HCT116 (cell line): ENCODE results near the gene LIMS2. TPM values are rescaled to one million over a fixed set of nuclear protein-coding genes. Genes with fewer than 3 reads are reported as not detected.
A peak's percentile ranks its signal among the peaks of the same experiment; 100 is the strongest.

ENCODE experiments used
- ATAC-seq: fragments of 200-7000 bp; cut with Tn5 transposase; 2 replicates; pipeline ENCODE4 v1.9.1; 2020; ENCODE audit warnings: mild to moderate bottlenecking, moderate library complexity
- BruUV-seq: library from RNA; stranded (reverse); fragments of 400-500 nt; replicated peaks from 2 replicates; lab custom pipeline; 2021; lab: Mats Ljungman, UMichigan
- CTCF ChIA-PET: fragments of 300-600 bp; sonication (Branson Sonifier 250); formaldehyde crosslinking; loops from one replicate; lab custom pipeline; 2021; ENCODE audit warnings: antibody characterized with exemption; lab: Charles Lee
- POLR2A ChIA-PET: fragments of 300-600, 350-600 bp; sonication (Branson Sonifier 250); formaldehyde crosslinking; loops from one replicate; lab custom pipeline; 2021; ENCODE audit warnings: antibody characterized with exemption; lab: Charles Lee
- RAD21 ChIA-PET, 2 experiments: fragments of 300-600 bp; sonication (Branson Sonifier 250); formaldehyde crosslinking; loops; one replicate each; lab custom pipeline; 2023; ENCODE audit warnings: low total read pairs in 2 of 2; ENCODE audit not compliant: uncharacterized antibody in 2 of 2, unreplicated experiment in 2 of 2, low non-redundant PET in 1 of 2; lab: Charles Lee
- DNase-seq: peaks from one replicate; pipeline ENCODE4 v3.0.0-alpha.2; 2010; ENCODE audit warnings: low read depth, low spot score
- H2AFZ ChIP-seq: fragments of 200-600 bp; shearing (Covaris generic), sonication (generic); 2 replicates; pipeline ENCODE4 v1.6.1; 2017; ENCODE audit warnings: low read depth, mixed run types, mixed read lengths, antibody characterized with exemption, low read length; ENCODE audit not compliant: poor library complexity, severe bottlenecking
- H3K27ac ChIP-seq: 2 replicates; pipeline ENCODE4 v1.5.1; 2012; ENCODE audit warnings: low read depth, low read length
- H3K27me3 ChIP-seq: fragments of 200-600 bp; sonication (generic); 2 replicates; pipeline ENCODE4 v1.6.1; 2016; ENCODE audit warnings: mixed run types, low read length, mixed read lengths; ENCODE audit not compliant: insufficient read depth
- H3K36me3 ChIP-seq, 2 experiments: fragments of 200-500 bp in 1 of 2; fragments of 200-600 bp in 1 of 2; sonication (Bioruptor generic) in 1 of 2; sonication (generic) in 1 of 2; 2 replicates each; pipeline versions ENCODE4 v1.5.1 to v1.6.1; 2014 to 2016; ENCODE audit warnings: low read length in 2 of 2, inconsistent platforms in 1 of 2, mixed read lengths in 1 of 2, mixed run types in 1 of 2; ENCODE audit not compliant: insufficient read depth in 2 of 2, control insufficient read depth in 1 of 2
- H3K4me1 ChIP-seq, 2 experiments: fragments of 200-600 bp in 1 of 2; sonication (generic) in 1 of 2; 2 replicates each; pipeline versions ENCODE4 v1.5.1 to v1.6.1; 2012 to 2017; ENCODE audit warnings: low read length in 2 of 2, inconsistent platforms in 1 of 2, mild to moderate bottlenecking in 1 of 2, mixed read lengths in 1 of 2, mixed run types in 1 of 2, moderate library complexity in 1 of 2; ENCODE audit not compliant: insufficient read depth in 2 of 2, control insufficient read depth in 1 of 2
- H3K4me2 ChIP-seq: fragments of 200-600 bp; sonication (generic); 2 replicates; pipeline ENCODE4 v1.6.1; 2017; ENCODE audit warnings: mixed run types, low read length, mixed read lengths
- H3K4me3 ChIP-seq, 2 experiments: fragments of 200-600 bp in 1 of 2; sonication (generic) in 1 of 2; replicated peaks in 1 of 2; 2 replicates each; pipeline ENCODE4 v1.5.1; 2011 to 2016; ENCODE audit warnings: low read length in 2 of 2, control low read depth in 1 of 2, low read depth in 1 of 2, mild to moderate bottlenecking in 1 of 2, mixed read lengths in 1 of 2, mixed run types in 1 of 2
- H3K79me2 ChIP-seq: fragments of 200-600 bp; sonication (generic); 2 replicates; pipeline ENCODE4 v1.6.1; 2017; ENCODE audit warnings: mild to moderate bottlenecking, mixed run types, low read length, moderate library complexity, mixed read lengths; ENCODE audit not compliant: insufficient read depth
- H3K9ac ChIP-seq: fragments of 200-600 bp; sonication (generic); 2 replicates; pipeline ENCODE4 v1.6.1; 2016; ENCODE audit warnings: low read length, mixed read lengths
- H3K9me2 ChIP-seq: fragments of 200-600 bp; sonication (generic), shearing (Covaris generic); 2 replicates; pipeline ENCODE4 v1.6.1; 2017; ENCODE audit warnings: mixed run types, mild to moderate bottlenecking, moderate library complexity; ENCODE audit not compliant: insufficient read depth
- H3K9me3 ChIP-seq, 2 experiments: fragments of 200-500 bp in 1 of 2; fragments of 200-600 bp in 1 of 2; sonication (Bioruptor generic) in 1 of 2; sonication (generic) in 1 of 2; 2 replicates each; pipeline ENCODE4 v1.6.1; 2014 to 2017; ENCODE audit warnings: low read length in 2 of 2, mixed read lengths in 2 of 2, inconsistent platforms in 1 of 2, low read depth in 1 of 2, mild to moderate bottlenecking in 1 of 2, mixed run types in 1 of 2, moderate library complexity in 1 of 2; ENCODE audit not compliant: control insufficient read depth in 1 of 2, insufficient read depth in 1 of 2
- H4K20me1 ChIP-seq: fragments of 200-600 bp; sonication (generic), shearing (Covaris generic); 2 replicates; pipeline ENCODE4 v1.6.1; 2017; ENCODE audit warnings: mixed run types, mild to moderate bottlenecking, moderate library complexity; ENCODE audit not compliant: insufficient read depth
- CBX3 ChIP-seq: IDR thresholded peaks from 2 replicates; pipeline ENCODE4 v1.6.1; 2012; ENCODE audit warnings: low read depth
- EGR1 ChIP-seq: IDR thresholded peaks from 2 replicates; pipeline ENCODE4 v1.6.1; 2012; ENCODE audit warnings: low read depth
- EZH2phosphoT487 ChIP-seq: fragments of 200-600 bp; IDR thresholded peaks from 2 replicates; pipeline ENCODE4 v1.6.1; 2018; ENCODE audit warnings: antibody characterized with exemption, borderline replicate concordance
- JUND ChIP-seq: IDR thresholded peaks from 2 replicates; pipeline ENCODE4 v1.6.1; 2012
- POLR2A ChIP-seq: IDR thresholded peaks from 2 replicates; pipeline ENCODE4 v1.7.0; 2011; ENCODE audit warnings: borderline replicate concordance; ENCODE audit not compliant: insufficient read depth, insufficient read length; ENCODE audit errors: extremely low read depth
- POLR2AphosphoS5 ChIP-seq: IDR thresholded peaks from 2 replicates; pipeline ENCODE4 v1.6.1; 2011; ENCODE audit warnings: mild to moderate bottlenecking, low read depth, low read length, moderate library complexity
- RAD21 ChIP-seq: IDR thresholded peaks from 2 replicates; pipeline ENCODE4 v1.6.1; 2012; ENCODE audit warnings: low read depth, mild to moderate bottlenecking
- SIN3A ChIP-seq: IDR thresholded peaks from 2 replicates; pipeline ENCODE4 v1.6.1; 2012; ENCODE audit warnings: low read depth
- SP1 ChIP-seq: IDR thresholded peaks from 2 replicates; pipeline ENCODE4 v1.6.1; 2012; ENCODE audit warnings: low read depth
- SRF ChIP-seq: IDR thresholded peaks from 2 replicates; pipeline ENCODE4 v1.6.1; 2012; ENCODE audit warnings: low read depth
- YY1 ChIP-seq: IDR thresholded peaks from 2 replicates; pipeline ENCODE4 v1.6.1; 2011; ENCODE audit warnings: low read length, low read depth, moderate library complexity, mild to moderate bottlenecking; ENCODE audit not compliant: insufficient replicate concordance; ENCODE audit errors: extremely low read depth
- ZBTB33 ChIP-seq: IDR thresholded peaks from 2 replicates; pipeline ENCODE4 v1.6.1; 2011; ENCODE audit warnings: mild to moderate bottlenecking, low read length, moderate library complexity; ENCODE audit not compliant: insufficient replicate concordance; ENCODE audit errors: extremely low read depth
- ZFX ChIP-seq: fragments of 450-650 bp; IDR thresholded peaks from 2 replicates; pipeline ENCODE4 v1.6.1; 2017
- ZNF274 ChIP-seq: fragments of 200-500 bp; sonication (Bioruptor generic); IDR thresholded peaks from 2 replicates; pipeline ENCODE4 v1.6.1; 2014; ENCODE audit warnings: mild to moderate bottlenecking, low read depth, low read length, inconsistent platforms
- intact Hi-C: fragments of 100-400 bp; cut with micrococcal nuclease; formaldehyde crosslinking; loops from 2 replicates; pipeline ENCODE4 v1.10.0; 2022
- total RNA-seq: library from RNA; stranded (reverse); gene quantifications from one replicate; pipeline ENCODE4 v1.2.1, GENCODE V29; 2021; ENCODE audit not compliant: unreplicated experiment
- TF ChIP-seq, protein P1 (sequence below), 3 experiments: fragments of 200-600 bp in 1 of 3; sonication (generic) in 1 of 3; IDR thresholded peaks in 2 of 3; conservative IDR thresholded peaks in 1 of 3; 2 replicates each; pipeline ENCODE4 v1.5.1; 2012 to 2017; ENCODE audit warnings: low read depth in 2 of 3, low read length in 2 of 3, antibody characterized with exemption in 1 of 3, borderline replicate concordance in 1 of 3, control low read depth in 1 of 3, mild to moderate bottlenecking in 1 of 3, mixed read lengths in 1 of 3, mixed run types in 1 of 3, moderate library complexity in 1 of 3; ENCODE audit not compliant: insufficient read depth in 1 of 3

LIMS2 gene
- total RNA-seq, 1 experiment from 2014 or later, result 3.7 TPM

DNA sequence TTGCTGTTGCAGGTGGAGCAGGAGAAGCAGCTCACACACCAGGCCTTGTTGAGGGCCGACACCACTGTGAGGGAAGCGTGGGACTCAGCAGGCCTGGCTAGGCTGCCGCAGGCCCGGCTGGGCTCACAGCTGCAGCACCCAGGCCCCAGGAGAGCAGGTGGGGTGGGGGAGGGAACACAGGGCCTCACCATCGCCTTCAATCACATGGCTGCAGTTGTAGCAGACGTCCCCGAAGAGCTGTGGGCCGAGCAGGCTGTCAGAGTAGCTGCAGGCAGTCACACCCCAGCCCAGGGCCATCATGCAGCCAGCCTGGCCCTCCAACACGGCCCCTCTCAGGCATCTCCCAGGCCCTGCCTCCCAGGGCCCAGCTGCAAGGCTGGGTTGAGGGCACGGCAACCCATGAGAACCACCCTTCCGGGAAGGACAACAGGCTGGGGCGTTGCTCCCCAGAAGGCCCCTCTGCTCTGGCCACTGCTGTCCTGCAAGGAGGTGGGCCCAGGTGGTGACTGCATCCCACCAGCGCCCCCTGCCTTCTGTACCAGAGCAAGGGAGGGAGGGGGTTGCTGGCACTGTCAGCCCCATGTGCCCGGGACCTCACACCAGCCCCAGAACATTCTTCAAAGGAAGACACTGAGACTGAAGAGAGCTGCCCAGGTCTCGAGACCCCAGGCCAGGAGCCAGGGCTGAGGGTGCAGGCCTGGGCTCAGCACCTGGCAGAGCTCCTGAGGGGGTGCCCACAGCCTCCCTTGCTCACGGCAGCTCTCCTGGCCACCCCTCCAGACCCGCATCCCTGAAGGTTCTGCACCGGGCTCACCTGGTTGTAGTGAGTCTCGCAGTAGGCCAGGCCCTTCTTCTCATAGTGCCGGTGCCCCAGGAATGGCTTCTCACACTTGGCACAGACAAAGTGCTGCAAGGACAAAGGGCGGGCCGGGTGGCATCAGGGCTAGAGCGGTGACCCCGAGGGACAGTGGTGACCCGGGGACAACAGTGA lies 35.0 kb downstream of the LIMS2 start:
- H3K79me2 ChIP-seq, result no peaks in the 10 kb centered on the region
- H3K9me3 ChIP-seq, result no peaks in the 10 kb centered on the region
- no peak overlapping the region for H3K4me3 ChIP-seq
- H3K4me2 ChIP-seq, result no peak overlapping the region
- no peaks in the 10 kb centered on the region for H4K20me1 ChIP-seq
- TF ChIP-seq, protein P1, sequence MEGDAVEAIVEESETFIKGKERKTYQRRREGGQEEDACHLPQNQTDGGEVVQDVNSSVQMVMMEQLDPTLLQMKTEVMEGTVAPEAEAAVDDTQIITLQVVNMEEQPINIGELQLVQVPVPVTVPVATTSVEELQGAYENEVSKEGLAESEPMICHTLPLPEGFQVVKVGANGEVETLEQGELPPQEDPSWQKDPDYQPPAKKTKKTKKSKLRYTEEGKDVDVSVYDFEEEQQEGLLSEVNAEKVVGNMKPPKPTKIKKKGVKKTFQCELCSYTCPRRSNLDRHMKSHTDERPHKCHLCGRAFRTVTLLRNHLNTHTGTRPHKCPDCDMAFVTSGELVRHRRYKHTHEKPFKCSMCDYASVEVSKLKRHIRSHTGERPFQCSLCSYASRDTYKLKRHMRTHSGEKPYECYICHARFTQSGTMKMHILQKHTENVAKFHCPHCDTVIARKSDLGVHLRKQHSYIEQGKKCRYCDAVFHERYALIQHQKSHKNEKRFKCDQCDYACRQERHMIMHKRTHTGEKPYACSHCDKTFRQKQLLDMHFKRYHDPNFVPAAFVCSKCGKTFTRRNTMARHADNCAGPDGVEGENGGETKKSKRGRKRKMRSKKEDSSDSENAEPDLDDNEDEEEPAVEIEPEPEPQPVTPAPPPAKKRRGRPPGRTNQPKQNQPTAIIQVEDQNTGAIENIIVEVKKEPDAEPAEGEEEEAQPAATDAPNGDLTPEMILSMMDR (IDR thresholded peaks at IDR 0.05 in 2 of 3, conservative IDR thresholded peaks at IDR 0.05 in 1 of 3; ENCODE audit: borderline replicate concordance in 1 of 3, insufficient read depth in 1 of 3, low read depth in 2 of 3, low read length in 2 of 3), result peak in 2 of 3 experiments; percentile 49 to 53; a peak in 4 of 6 replicates
- no peak for TF ChIP-seq SRF
- peaks cover 8 to 19% of the 10 kb centered on the region in 2 experiments for H3K4me1 ChIP-seq
- no peak overlapping the region for H3K9ac ChIP-seq
- no peaks in the 10 kb centered on the region for H3K27me3 ChIP-seq
- no TSS peak for BruUV-seq
- H3K27ac ChIP-seq, result no peak overlapping the region
- CTCF ChIA-PET, result interaction anchor here (1.2 kb wide), 1 partner anchor 444 kb away, joined by 3 read pairs; no protein-coding TSS in a partner anchor
- DNase-seq, result no peak
- H3K36me3 ChIP-seq, result no peaks in the 10 kb centered on the region
- ATAC-seq, result peak; percentile 45
- H2AFZ ChIP-seq, result no peak overlapping the region
- POLR2A ChIA-PET, result no interaction called here
- no peaks in the 10 kb centered on the region for H3K9me2 ChIP-seq
- RAD21 ChIA-PET, result no interaction called here
- intact Hi-C loops, result loop anchor here (10.0 kb wide), 1 partner anchor 316 kb away; no protein-coding TSS in a partner anchor

DNA sequence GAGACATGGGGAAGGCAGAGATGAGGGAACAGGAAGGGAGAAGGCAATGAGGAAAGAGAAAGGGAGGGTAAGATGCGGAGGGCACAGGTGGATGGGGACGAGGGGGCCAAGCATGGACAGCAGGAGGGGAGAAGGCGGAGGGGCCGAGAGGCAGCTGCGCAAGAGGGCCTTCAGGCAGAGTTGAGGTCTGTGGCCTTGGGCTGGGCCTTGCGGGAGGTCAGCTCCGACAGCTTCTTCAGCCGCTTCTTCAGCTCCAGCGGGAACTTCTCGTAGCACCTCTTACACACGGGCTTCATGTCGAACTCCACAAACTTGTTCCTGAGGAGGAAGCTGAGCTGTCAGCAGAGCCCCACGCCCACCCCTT lies 36.2 kb downstream of the LIMS2 start:
- H3K27me3 ChIP-seq, result no peaks in the 10 kb centered on the region
- ChIA-PET POLR2A (no interaction called here), CTCF (interaction anchor here (1.3 kb wide), 1 partner anchor 48 kb away, joined by 6 read pairs; no protein-coding TSS in a partner anchor), RAD21 (no interaction called here)
- H2AFZ ChIP-seq, result no peak overlapping the region
- no peak for DNase-seq
- H3K4me1 ChIP-seq, result peaks cover 8 to 19% of the 10 kb centered on the region in 2 experiments
- H3K79me2 ChIP-seq, result no peaks in the 10 kb centered on the region
- no peak overlapping the region for H3K4me2 ChIP-seq
- H3K4me3 ChIP-seq, result no peak overlapping the region
- H3K9ac ChIP-seq, result no peak overlapping the region
- H3K9me3 ChIP-seq, result no peaks in the 10 kb centered on the region
- intact Hi-C loops, result no loop called here
- no peaks in the 10 kb centered on the region for H3K9me2 ChIP-seq
- H3K36me3 ChIP-seq, result no peaks in the 10 kb centered on the region
- BruUV-seq, result no TSS peak
- no peak overlapping the region for H3K27ac ChIP-seq
- no peaks in the 10 kb centered on the region for H4K20me1 ChIP-seq
- no peak for ATAC-seq
- no peak for TF ChIP-seq ZFX
- TF ChIP-seq EZH2phosphoT487, result no peak
- no peak for TF ChIP-seq POLR2AphosphoS5
- no peak for TF ChIP-seq POLR2A
- TF ChIP-seq EGR1, result no peak
- TF ChIP-seq CBX3, result no peak
- TF ChIP-seq YY1, result no peak
- TF ChIP-seq JUND, result no peak
- TF ChIP-seq ZBTB33, result no peak
- TF ChIP-seq RAD21, result no peak
- TF ChIP-seq SIN3A, result no peak
- no peak for TF ChIP-seq SRF
- TF ChIP-seq ZNF274, result no peak
- TF ChIP-seq SP1, result no peak
